Epidermal melanocyte (primary cell): ENCODE measurements around the gene SLC22A1.
"Not testable (repeated sequence)": the region's sequence is repeated elsewhere in the genome, so short reads cannot be mapped to it uniquely, and the experiment has no call there.

Experiments used
- DNase-seq: peaks from one replicate; pipeline ENCODE4 v3.0.0; 2011; ENCODE audit warnings: low spot score; ENCODE audit not compliant: insufficient read length

Gene SLC22A1

DNA sequence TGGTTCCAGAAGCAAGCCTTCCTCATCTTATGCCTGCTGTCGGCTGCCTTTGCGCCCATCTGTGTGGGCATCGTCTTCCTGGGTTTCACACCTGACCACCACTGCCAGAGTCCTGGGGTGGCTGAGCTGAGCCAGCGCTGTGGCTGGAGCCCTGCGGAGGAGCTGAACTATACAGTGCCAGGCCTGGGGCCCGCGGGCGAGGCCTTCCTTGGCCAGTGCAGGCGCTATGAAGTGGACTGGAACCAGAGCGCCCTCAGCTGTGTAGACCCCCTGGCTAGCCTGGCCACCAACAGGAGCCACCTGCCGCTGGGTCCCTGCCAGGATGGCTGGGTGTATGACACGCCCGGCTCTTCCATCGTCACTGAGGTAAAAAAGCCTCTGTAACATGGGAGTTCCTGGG is 366 bp downstream of the SLC22A1 start:
- no peak for DNase-seq

DNA sequence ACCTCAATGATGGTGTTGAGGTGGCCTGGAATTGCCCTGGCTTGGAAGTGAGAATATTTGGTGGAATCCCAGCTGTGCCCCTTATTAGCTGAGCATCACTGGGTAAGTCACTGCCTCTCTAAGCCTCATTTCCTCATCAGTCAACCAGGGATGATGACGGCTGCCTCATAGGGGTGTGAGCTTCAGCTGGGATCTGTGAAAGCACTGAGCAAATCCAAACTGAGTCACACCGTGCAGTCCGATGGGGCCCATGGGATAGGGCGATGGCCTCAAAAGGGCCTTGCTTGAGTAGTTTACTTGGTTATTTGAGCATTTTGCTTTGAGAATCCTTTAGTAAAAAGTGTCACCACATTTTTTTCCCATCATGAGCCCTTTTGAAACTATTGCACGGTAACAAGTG is 1.1 kb downstream of the SLC22A1 start:
- no peak for DNase-seq

DNA sequence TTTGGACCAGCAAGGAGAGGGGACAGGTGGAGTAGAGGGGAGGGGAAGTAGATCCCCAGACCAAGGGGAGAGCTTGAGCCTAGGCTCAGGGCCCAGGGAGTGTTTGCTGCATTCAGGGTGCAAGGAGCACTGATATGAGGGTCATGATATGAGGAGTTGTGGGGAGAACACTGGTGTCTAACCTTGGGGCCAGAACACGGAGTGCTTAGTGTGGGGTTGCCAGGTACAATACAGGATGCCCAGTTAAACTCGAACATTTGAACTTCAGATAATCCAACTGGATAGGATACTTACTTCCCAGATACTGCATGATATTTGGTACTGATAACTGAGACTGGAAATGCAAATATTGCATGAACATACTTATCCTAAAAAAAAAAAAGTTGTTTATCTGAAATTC is 2.4 kb downstream of the SLC22A1 start:
- DNase-seq = no peak

DNA sequence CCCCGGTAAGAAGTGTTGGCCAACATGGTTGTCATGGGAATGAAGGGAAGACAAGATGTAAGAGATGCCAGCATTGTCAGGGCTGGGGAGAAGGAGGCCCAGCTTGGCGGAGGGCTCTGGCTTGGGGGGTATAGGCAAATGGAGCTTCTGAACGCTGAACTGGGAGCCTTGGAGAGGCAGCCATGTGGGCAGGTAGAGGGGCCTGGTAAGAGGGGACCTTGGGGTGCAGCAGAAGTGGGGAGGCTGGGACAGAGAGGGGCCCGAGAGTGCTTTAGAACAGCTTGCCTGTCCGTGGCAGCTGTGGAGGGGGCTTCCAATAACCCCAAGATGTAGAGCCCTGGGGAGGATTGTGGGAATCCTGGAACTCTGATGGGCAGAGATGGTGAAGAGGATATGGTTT is 3.0 kb downstream of the SLC22A1 start:
- DNase-seq = no peak

DNA sequence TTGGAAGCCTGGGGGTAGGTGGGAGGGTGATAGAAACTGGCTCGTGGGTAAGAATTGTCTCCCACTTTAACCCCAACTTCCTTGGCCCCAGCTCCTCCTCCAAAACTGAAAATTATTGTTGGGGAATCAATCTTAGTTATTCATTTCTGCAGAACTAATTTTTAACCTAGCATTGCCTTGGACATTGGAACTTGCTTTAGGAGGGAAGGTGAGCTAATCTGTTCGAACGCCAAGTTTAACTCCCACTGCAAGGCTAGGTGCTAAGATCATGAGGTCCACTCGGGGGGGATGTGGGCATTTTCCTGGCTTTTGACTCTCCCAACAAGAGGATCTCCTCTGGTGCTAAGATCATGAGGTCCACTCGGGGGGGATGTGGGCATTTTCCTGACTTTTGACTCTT is 3.5 kb downstream of the SLC22A1 start:
- not testable (repeated sequence) for DNase-seq

DNA sequence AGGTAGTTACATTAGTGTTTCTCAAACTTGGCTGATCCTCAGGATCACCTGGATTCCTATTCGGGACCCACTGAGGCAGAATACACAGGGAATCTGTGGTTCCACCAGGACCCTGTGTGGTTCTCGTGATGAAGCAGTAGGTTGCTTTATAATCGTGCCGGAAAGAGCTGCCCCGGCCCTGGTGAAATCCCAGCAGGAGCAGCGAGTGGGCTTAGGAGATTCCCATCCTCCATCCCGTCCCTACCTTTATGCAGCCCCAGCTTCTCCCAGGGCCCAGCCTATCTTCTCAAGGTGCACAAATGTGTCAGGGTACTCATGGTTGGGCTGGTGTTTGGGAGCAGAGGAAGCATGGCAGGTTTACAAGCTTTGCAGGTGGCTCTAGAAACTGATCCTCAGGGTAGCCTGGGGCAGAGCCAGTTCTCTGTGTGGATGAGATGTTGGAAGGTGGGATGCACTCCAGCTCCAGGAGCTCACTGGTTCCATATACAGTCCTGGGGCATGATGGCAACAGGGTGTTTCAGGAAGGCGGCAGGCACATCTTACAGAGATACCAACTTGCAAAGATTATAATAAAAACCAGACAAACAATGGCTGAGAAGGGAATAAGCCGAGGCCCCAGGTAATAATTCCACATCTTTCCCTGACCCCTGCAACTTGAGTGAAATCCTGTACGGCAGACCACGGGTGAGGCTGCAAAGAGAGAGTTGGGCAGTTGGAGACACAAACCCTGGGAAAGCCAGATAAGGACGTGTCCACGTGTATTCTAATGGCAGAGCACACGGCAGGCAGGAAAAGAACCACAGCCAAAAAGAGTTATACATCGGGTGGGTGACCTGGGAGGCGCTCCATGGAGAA is 5.9 kb downstream of the SLC22A1 start:
- DNase-seq = no peak

DNA sequence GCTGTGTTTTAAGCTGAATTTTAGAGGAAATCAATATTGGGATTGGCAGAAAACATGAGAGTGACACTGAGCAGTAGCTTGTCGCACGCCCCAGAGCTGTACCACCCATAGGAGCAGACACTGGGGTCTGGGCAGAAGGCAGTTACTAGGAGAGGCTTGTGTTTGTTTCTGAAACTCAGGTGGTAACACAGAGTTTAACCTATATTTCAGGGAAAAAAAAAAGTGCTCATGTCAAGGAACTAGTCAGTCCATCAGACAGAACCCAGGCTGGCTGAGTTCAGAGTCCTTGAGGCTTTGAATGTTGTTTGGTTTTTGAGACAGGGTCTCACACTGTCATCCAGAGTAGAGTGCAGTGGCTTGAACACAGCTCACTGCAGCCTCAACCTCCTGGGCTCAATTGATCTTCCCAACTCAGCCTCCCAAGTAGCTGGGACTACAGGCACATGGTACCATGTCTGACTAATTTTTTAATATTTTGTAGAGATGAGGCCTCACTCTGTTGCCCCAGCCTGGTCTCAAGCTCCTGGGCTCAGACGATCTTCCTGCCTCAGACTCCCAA is 6.6 kb downstream of the SLC22A1 start:
- no peak for DNase-seq

DNA sequence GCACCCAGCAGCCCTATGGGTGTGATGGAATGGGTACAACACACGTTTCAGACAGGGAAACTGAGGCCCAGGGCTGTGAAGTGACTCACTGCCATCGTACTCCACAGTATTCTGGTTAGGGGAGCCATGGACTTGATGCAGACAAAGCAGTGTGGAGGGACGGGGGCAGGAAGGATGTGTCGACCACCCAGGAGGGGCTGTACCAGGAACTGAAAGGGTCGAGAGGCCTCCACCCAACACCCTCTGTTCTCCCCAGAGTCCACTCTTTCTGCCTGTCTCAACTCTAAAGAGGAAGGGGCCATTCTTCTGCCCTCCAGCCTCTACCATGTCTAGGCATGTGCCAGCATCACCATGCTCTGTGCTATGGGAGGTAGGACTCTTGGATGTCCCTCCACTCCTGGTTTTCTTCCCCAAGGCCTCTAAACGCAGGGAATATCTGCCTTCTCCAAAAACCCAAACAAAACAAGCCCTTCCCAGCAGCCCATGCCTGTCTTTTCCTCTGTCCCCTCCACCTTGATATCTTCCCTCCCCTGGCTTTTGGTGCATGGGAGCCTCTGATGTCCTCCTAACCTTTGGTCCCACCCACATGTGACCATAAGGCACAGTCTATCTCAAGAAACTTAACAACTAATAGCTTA is 7.4 kb downstream of the SLC22A1 start:
- no peak for DNase-seq

DNA sequence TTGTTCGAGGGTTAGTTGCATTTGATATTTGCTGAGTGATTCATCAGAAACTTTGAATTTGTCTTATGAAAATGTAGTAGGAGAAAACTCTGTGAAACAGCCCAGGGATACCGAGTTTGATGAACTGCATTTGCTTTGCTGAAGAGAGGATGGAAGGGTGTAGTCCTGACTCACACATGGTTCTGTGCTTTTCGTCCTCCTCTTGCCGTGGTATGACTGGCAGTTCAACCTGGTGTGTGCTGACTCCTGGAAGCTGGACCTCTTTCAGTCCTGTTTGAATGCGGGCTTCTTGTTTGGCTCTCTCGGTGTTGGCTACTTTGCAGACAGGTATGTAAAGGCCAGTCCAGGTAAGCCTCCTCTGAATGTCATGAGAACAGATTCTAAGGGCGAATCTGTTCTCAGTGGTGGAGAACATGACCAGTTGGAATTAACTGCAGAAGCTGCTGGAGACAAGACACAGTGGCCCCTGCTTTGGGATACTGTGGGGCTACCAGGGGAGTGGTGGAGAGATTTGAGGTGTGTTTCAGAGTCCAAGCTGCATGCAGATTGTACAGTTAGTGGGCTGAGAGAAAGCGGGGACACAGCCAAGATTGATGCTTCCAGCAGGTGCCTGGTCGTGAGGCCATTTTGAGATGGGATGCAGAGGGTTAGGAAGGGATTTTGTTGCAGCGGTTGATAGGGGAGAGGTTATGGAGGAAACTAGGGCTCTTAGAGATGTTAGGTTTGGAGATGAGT is 8.4 kb downstream of the SLC22A1 start:
- no peak for DNase-seq

DNA sequence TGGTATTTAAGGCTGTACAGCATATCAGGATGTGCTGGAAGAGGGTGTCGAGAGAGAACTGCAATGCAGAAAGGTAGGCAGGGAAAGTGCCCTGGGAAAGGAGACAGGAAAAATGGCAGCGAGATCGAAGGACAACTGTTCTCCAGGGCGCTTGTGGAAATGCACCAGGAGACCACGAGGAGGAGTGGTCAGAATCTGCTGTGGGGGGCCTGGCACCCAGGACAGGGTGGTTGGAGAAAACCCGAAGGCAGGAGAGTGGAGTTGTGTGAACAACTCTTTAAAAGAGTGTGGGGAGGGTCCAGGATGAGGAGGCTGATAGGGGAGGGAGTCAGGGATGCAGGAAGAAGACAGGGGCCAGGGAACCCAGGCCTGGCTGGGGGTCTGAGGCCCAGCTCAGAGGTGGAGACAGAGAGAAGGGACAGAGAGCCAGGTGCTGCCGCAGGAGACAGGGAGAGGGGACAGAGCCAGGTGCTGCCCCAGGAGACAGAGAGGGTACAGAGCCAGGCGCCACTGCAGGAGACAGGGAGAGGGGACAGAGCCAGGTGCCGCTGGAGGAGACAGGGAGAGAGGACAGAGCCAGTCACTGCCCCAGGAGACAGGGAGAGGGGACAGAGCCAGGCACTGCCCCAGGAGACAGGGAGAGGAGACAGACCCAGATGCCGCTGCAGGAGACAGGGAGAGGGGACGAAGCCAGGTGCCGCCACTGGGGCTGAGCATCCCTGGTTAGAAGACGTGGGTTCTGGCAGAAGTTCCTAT is 9.3 kb downstream of the SLC22A1 start:
- DNase-seq = no peak

DNA sequence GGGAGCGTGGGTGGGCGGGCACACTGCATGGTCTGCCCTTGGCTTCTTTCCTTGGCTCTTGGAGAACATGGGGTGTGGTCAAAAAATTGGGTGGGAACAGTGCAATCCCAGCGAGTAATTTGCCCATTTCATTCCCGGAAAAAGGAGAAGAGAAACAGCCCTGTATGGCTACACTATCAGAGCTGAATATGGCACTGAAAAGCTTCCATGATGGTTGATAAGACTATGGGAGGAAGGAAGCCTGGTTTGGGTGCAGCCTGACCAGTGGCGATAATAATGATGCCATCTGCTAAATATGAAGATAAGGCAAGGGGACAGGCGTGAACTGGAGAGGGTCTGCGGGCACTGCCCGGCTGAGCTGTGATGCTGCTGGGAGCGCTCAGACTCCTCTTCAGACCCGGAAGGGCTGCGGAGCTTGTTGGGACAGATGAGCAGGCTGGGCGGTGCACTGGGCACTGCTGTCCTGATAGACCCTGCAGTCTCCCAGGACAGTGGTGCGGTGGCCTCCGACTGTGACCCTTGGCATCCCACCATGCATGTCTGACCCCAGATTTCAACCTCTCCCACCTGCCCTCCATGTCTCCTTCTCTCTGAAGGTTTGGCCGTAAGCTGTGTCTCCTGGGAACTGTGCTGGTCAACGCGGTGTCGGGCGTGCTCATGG is 10.2 kb downstream of the SLC22A1 start:
- no peak for DNase-seq

DNA sequence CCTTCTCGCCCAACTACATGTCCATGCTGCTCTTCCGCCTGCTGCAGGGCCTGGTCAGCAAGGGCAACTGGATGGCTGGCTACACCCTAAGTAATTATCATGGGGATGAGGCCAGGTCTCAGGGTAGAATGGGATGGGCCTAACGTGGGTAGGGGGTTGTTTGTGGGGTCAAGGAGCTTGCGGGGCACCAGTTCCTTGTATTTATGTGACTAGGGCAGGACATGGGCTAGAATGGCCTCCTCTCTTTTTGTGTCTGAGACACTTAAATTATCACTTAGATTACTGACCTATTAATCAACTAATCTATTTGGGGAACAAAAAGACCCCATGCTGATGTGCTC is 10.7 kb downstream of the SLC22A1 start:
- DNase-seq = no peak

DNA sequence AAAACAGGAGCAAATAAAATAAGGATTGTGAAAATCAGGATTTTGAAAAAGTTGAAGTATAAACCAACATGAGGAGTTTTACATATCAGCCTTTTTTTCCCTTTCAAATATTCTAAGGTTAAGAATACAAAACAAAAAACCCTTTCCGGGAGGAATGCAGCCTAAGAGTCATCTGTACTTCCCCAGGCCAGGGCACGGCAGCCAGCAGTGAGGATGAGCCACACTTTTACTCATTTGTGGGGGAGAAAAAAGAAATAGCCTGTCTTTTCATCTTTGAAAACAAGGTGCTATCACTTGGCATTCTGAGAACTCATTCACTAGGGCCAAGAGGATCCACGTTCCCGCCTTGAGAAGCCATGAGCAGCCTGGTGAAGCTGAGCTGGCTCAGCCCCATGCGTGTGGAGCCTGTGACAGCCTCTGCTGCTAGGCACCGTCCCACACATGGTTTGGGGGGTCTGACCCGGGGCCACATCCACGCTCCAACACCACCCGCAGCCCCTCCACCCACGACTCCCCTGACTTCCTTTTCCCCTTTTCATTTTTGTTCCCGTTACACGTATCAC is 11.2 kb downstream of the SLC22A1 start:
- no peak for DNase-seq

DNA sequence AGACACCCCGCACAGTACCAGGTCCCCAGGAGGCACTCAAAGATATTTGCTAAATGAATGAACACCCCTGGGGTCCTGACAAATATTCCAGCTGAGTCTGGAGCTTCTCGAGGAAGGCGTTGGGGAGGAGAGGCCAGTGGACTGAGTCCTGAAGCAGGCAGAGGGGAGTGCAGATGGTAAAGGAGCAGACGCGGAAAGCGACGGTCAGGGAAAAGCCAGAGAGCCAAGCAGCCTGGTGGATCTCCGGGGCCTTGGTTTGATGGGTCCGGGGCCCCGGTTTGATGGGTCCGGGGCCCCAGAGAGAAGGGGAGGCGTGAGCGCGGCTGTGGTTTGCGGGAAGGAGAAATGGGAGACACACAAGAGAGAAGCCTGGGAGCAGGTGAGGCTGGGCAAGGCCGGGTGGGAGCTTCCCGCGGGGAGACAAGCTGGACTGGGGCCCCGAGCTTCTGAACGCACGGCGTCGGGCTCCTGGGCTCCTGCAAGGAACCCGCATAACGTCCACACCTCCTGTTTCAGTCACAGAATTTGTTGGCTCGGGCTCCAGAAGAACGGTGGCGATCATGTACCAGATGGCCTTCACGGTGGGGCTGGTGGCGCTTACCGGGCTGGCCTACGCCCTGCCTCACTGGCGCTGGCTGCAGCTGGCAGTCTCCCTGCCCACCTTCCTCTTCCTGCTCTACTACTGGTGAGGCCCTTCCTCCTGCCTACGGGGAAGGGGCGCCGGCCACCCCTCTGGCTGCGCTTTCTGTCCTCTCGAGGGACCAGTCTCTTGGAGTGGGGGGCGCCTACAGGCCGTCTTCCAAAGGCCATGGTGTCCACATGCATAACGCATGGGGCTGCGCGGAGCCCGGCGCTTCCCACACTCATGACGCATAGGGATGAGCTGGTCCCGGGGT is 12.1 kb downstream of the SLC22A1 start:
- DNase-seq = no peak

DNA sequence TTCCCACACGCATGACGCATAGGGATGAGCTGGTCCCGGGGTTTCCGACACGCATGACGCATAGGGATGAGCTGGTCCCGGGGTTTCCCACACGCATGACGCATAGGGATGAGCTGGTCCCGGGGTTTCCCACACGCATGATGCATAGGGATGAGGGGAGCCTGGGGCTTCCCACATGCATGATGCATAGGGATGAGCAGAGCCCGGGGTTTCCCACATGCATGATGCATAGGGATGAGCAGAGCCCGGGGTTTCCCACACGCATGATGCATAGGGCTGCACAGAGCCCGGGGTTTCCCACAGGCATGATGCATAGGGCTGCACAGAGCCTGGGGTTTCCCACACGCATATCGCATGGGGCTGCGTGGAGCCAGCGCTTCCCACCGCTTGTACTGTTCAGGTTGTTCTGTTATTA is 12.7 kb downstream of the SLC22A1 start:
- DNase-seq = not testable (repeated sequence)

DNA sequence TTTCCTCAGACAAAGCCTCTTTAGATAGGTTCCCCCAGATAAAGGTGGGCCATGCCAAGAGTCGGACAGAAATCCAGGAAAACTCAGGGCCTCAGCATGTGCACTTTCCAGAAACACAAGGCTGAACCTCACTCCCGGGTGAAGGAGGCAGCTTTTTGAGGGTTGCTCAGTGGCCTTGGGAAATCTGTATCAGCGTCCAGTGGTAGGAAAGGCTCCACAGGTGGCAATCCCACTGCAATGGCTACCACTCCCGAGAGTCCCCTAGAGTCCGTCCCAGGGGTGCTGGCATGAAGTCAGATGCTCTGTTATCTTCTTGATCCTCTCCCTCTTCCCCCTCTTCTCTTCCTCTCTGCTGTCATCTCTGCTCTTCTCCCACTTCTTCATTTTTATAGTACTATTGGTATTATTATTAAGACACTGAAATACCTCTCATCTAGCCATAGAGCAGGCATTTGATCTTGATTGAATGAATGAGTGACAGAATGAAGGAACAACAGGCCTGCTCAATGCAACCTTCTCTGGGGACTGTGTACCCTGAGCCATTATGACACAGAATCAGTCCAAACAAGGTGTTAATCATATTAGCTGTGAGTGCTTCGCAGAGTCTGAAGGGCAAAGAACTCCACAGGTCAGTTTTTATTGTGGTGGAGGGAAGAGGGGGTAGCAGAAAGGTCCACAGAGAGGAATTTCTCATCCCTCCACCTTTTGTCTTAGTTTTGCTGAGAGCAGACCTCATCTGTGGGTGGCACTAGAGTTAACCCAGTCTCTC is 13.3 kb downstream of the SLC22A1 start:
- no peak for DNase-seq

DNA sequence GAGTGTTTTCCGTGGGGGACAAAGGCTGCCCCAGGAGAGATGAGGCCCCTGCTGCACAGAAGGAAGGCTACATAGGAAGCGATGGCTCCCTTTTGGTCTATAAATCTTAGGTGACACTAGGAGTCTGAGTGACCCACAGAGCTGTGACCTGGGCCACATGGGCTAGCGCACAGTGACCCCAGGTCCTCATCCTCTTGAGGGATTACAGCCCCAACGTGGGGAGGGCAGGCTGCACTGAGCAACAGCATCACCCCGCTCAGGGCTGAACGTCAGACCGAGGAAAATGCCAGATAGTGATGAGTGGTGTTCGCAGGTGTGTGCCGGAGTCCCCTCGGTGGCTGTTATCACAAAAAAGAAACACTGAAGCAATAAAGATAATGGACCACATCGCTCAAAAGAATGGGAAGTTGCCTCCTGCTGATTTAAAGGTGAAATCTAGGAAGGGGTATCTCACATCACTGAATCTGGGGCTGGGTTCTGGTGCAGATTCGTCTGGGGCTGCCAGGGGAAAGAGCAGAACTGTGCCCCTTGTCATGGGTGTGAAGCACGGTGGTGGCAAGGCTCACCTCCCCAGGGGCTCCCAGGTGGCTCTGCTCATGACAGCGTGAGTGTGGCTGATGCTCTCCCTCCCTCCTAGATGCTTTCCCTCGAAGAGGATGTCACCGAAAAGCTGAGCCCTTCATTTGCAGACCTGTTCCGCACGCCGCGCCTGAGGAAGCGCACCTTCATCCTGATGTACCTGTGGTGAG is 14.5 kb downstream of the SLC22A1 start:
- no peak for DNase-seq
